Measurements from ENCODE around the gene IQGAP3.

DNA sequence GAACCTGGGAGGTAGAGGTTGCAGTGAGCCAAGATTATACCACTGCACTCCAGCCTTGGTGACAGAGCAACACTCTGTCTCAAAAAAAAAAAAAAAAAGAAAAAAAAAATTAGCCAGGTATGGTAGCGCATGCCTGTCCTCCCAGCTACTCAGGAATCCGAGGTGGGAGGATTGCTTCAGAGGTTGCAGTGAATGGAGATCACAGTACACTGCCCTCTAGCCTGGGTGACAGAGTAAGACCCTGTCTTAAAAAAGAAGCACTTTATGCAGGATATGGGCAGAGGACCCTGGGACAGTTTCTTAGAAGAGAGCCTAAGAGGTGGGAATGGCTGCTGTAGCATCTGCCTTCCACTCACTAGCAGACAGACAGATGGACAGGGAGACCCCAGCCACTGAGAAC is 23.0 kb downstream of the IQGAP3 start:
- TF ChIP-seq EZH2phosphoT487 (IDR thresholded peaks at IDR 0.05; ENCODE audit: low read length) (no peak), EZH2 (optimal IDR thresholded peaks at IDR 0.05; ENCODE audit: low read depth, low read length) (no peak)
- TF ChIP-seq, protein P1, sequence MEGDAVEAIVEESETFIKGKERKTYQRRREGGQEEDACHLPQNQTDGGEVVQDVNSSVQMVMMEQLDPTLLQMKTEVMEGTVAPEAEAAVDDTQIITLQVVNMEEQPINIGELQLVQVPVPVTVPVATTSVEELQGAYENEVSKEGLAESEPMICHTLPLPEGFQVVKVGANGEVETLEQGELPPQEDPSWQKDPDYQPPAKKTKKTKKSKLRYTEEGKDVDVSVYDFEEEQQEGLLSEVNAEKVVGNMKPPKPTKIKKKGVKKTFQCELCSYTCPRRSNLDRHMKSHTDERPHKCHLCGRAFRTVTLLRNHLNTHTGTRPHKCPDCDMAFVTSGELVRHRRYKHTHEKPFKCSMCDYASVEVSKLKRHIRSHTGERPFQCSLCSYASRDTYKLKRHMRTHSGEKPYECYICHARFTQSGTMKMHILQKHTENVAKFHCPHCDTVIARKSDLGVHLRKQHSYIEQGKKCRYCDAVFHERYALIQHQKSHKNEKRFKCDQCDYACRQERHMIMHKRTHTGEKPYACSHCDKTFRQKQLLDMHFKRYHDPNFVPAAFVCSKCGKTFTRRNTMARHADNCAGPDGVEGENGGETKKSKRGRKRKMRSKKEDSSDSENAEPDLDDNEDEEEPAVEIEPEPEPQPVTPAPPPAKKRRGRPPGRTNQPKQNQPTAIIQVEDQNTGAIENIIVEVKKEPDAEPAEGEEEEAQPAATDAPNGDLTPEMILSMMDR (IDR thresholded peaks at IDR 0.05; ENCODE audit: low read length), result no peak
